Measurements from ENCODE around the gene GVQW3.

The GVQW3 gene

DNA sequence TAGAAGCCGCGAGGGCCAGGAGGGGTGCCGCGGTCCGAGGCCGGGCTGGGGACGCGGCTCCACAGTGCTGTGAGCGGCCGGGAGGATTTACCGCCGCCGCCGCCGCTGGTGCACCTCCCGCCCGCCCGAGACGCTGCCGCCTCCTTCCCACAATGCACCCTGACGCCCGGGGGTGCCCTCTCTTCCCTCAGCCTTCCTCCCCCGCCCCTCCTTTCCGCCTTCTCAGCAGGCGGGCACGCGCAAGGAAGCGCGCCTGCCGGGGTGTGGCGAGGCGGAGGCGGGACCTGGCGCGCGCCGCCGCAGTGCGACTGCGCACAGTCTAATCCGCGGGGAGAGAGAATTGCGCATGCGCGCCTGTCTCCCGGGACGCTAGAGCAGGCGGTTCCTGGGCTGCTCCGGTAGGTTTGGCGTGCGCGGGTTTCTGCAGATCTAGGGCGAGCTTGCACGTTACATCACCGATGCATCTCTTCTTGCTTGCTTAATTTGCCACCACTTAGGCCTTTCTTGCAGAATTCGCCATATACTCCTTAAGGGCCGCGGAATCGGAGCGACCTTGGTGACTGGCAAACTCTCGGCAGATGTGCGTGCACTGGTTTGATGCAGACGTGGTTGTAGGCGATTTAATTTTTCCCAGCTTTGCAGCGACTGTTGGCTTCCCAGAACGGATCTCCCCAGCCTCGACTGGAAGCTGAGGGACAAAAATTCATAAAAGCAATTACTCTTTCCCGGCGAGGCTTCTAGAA lies at the start of gene GVQW3, which contains the start of gene THAP12:
TSS of gene GVQW3 (plus strand) at position 347 of the 743 bp plus-strand sequence. CDS start 506 bp downstream, outside the sequence.
TSS of gene THAP12 (minus strand) at position 156 of the 743 bp plus-strand sequence. CDS start 296 bp downstream, outside the sequence.
- peak; percentile 91 to 94 for DNase-seq (ENCODE audit: low read depth in 2 of 2)

GRCh38 chr11:76334826-76335389 lies 46.2 kb upstream of the GVQW3 start:
- DNase-seq (ENCODE audit: low read depth in 2 of 2) = no peak

DNA sequence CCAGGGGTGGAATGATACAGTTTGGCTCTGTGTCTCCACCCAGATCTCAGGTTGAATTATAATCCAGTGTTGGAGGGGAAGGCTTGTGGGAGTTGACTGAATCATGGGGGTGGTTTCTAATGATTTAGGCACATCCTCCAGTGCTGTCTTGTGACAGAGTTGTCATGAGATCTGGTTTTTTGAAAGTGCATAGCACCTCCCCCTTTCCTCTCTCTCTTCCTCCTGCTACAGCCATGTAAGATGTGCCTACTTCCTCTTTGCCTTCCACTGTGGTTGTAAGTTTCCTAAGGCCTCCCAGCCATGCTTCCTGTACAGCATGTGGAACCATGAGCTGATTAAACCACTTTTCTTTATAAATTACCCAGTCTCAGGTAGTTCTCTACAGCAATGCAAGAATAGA lies 45.3 kb upstream of the GVQW3 start:
- no peak for DNase-seq (ENCODE audit: low read depth in 2 of 2)

GRCh38 chr11:76336597-76336996 lies 44.5 kb upstream of the GVQW3 start:
- DNase-seq (ENCODE audit: low read depth in 2 of 2) = no peak

GRCh38 chr11:76337469-76337868 lies 43.7 kb upstream of the GVQW3 start:
- DNase-seq (ENCODE audit: low read depth in 2 of 2) = no peak

GRCh38 chr11:76337923-76338322 lies 43.2 kb upstream of the GVQW3 start:
- no peak for DNase-seq (ENCODE audit: low read depth in 2 of 2)

DNA sequence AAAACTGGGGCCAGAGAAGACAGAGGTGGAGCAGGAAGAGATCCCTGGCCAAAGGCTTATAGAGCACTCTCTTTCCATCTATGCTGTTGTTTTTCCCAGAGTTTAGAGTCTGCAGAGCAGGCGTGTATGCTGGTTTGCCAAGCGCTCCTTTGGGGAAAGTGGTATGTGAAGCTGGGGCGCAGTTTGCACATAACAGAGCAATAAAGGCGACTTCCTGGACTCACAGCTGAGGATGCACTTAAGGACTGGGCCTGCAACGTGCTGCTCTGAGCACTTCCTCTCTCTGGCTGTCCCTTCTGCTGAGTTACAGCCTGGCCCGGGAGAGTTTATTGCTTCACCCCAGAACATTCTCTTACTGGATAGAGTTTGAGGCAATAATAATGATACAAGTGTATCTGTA lies 41.9 kb upstream of the GVQW3 start:
- no peak for DNase-seq (ENCODE audit: low read depth in 2 of 2)

- DNase-seq (ENCODE audit: low read depth in 2 of 2) = no peak
Measured at GRCh38 chr11:76347466-76347865, 33.7 kb upstream of the GVQW3 start.

DNA sequence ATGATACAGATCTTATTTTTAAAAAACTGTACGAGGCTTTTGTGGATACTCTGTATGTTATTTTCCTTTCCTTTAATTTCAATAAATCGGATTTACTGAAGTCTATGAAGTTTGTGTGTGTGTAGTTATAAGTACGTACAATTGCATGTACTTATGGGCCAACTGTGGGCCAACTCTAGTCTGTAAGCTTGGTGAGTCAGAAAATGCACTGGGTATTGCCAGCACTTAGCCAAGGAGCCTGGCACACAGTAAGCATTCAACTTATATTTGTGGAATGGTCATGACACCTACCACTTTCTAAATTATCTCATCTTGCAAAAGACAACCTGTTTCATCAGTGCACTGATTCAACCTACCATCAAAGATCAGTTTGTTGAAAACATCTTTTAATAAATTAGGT lies 32.8 kb upstream of the GVQW3 start:
- no peak for DNase-seq (ENCODE audit: low read depth in 2 of 2)

- DNase-seq (ENCODE audit: low read depth in 2 of 2) = no peak
Measured at GRCh38 chr11:76355172-76355571, 26.0 kb upstream of the GVQW3 start.

GRCh38 chr11:76361374-76361773 lies 19.7 kb upstream of the GVQW3 start:
- no peak for DNase-seq (ENCODE audit: low read depth in 2 of 2)

DNA sequence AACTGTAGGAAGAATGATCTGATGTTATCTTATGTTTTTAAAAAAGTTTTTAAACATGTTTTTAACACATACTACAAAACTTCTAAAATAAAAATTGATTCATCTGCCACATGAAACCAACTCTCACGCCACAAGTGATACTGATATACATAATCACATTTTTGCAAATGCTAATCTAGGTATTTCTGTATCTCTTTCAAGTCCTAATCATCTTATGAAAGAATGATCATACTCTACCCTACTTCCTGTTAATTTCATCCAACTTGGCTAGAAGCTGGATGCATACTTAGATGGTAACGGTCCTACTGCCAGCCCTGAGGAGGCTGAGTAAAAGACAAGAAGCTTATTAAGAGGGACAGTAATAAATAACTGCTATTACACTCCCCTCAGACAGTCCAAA lies 19.3 kb upstream of the GVQW3 start:
- DNase-seq (ENCODE audit: low read depth in 2 of 2) = no peak

DNA sequence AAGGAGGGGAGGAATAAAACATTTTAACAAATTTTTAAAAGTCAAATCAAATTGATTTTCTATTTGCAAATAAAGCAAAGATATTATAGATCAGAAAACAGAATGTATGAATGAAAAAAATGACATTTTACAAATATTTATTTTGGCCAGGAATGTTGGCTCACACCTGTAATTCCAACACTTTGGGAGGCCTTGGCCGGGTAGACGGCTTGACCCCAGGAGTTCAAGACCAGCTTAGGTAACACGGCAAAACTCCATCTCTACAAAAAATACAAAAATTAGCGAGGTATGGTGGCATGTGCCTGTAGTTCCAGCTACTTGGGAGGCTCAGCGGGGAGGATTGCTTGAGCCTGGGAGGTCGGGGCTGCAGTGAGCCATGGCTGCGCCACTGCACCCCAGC lies 18.4 kb upstream of the GVQW3 start:
- DNase-seq (ENCODE audit: low read depth in 2 of 2) = no peak

DNA sequence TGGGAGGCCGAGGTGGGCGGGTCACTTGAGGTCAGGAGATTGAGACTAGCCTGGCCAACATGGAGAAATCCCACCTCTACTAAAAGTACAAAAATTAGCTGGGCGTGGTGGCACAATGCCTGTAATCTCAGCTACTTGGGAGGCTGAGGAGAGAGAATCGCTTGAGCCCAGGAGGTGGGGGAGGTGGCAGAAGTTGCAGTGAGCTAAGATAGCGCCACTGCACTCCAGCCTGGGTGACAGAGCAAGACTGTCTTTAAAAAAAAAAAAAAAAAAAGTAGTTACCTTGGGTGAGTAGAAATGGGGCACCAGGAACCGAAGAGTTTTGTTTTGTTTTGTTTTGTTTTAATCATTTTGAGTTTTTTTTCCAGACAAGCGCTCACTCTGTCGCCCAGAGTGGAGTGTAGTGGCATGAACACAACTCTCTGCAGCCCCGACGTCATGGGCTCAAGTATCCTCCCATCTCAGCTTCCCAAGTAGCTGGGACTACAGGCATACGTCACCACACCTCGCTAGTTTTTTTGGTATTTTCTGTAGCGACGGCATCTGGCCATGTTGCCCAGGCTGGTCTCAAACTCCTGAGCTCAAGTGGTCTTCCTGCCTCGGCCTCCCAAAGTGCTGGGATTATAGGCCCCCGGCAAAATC lies 16.0 kb upstream of the GVQW3 start:
- no peak for DNase-seq (ENCODE audit: low read depth in 2 of 2)

DNA sequence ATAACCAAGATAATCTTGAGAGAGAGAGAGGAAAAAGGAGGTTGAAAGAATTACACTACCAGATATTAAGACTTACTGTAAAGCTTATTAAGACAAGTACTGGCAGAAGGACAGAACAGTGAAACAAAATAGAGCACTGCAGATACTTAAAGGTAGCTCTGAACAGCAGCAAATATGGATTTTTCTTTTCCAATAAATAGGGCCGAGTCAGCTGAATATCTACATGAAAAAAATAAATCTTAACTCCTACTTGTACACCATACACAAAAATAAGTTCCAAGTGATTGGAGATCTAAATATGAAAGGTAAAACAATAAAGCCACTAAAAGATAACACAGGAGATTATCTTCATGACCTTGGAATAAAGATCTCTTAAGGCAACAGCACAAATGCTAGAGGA lies 12.6 kb upstream of the GVQW3 start:
- DNase-seq (ENCODE audit: low read depth in 2 of 2) = no peak

GRCh38 chr11:76369406-76369805 lies 11.7 kb upstream of the GVQW3 start:
- no peak for DNase-seq (ENCODE audit: low read depth in 2 of 2)

GRCh38 chr11:76371170-76371569 lies 10.0 kb upstream of the GVQW3 start:
- DNase-seq (ENCODE audit: low read depth in 2 of 2) = peak in 1 of 2 donors; percentile 18

DNA sequence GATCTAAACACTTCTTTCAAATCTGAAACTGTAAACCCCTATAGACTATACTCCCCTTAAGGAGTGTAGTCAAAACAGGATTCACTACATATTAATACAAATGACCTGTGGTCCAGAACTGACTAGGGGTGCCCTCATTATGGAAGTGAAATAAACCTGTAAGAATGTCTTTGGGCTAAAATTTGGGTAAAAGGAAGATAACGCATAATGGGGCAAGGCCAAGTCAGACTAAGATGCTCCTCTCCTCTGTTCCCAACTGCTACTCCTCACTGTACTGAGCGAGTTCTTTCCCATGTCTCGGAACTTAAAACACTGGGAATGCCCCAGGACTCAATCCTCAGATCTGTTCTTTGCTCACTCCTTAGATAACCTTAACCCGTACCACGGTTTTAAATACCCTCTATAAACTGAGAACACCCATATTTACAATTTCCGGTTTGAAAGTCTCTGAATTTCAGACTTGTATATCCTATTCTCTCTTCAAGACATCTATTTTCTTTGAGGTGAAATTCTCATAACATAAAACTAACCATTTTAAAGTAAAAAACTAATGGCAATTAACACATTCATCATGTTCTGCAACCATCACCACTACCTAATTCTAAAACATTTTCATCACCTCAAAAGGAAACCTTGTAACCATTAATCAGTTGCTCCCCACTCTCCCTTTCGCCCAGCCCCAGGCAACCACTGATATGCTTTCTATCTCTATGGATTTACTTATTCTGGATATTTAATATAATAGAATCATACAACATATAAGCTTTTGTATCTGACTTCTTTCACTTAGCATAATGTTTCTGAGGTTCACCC lies 4.2 kb upstream of the GVQW3 start:
- DNase-seq (ENCODE audit: low read depth in 2 of 2) = no peak

GRCh38 chr11:76379807-76380158 lies 1.3 kb upstream of the GVQW3 start:
- no peak for DNase-seq (ENCODE audit: low read depth in 2 of 2)

- DNase-seq (ENCODE audit: low read depth in 2 of 2) = peak; percentile 34 to 65
Measured at GRCh38 chr11:76380159-76380976, 755 bp upstream of the GVQW3 start.

DNA sequence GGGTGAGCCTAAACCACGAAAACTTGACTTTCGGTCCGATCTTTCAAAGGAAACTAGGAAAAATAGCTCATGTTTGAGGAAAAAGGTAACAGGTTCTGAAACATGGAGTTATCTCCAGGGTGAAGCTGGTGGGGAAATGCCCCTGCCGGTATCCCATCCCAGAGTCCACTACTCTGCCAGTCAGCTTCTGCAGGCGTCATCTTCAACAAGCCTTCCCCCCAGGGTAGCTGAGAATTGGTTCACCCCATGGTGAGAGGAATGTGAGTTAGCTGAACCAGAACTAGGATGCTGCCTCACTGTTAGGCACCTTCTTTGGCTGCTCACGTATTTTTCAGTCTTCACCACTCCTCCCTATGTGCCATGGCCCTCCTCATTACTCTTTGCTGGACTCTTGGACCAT lies 1.1 kb downstream of the GVQW3 start:
- no peak for DNase-seq (ENCODE audit: low read depth in 2 of 2)

Measured in stimulated activated CD4-positive, alpha-beta T cell treated with anti-CD3 and anti-CD28 coated beads, Interleukin-4, amount 100 ng/mL, for 48 hours (primary cell).